Embryonic facial prominence (tissue), 1 donor: ENCODE results near the gene ZNF609.

Source experiments
- DNase-seq: peaks from one replicate; pipeline ENCODE4 v3.0.0-alpha.2; 2016; ENCODE audit errors: extremely low spot score

The ZNF609 gene

GRCh38 chr15:64502151-64502550 is 41.8 kb downstream of the ZNF609 start:
- DNase-seq = no peak

DNA sequence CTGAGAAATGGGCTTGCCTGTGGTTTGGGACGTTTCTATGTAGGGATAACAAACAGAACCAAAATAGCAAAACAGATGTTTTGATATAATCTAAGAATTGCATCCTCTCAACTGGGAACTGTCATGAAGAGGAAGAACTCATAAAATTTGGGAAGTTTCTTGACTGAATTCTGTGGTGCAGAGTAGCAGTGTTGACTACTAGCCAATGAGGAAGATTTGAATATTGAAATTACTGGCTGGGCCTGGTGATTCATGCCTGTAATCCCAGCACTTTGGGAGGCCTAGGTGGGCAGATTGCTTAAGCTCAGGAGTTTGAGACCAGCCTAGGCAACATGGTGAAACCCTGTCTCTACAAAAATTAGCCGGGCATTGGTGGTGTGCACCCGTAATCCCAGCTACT is 42.2 kb downstream of the ZNF609 start:
- no peak for DNase-seq

DNA sequence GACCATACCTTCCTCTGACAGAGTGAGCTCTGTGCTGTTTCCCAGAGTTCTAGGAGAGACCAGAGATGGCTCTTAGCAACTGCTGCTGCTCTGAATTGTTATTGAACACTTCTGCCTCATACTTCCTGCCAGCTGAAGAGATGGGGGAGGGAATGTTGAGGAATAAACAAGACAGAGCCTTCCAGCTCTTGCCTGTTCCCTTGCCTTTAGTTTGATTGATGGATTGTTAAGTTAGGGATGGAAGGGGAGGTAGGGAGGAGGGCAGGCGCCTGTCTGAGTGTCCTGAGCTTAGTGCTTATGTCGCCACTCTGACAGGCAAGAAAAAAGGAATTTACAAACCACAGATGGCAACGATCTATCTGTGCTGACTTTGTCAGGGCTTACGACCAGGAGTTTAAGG is 42.8 kb downstream of the ZNF609 start:
- no peak for DNase-seq

- no peak for DNase-seq
These were observed 43.3 kb downstream of the ZNF609 start for GRCh38 chr15:64503640-64504039.

DNA sequence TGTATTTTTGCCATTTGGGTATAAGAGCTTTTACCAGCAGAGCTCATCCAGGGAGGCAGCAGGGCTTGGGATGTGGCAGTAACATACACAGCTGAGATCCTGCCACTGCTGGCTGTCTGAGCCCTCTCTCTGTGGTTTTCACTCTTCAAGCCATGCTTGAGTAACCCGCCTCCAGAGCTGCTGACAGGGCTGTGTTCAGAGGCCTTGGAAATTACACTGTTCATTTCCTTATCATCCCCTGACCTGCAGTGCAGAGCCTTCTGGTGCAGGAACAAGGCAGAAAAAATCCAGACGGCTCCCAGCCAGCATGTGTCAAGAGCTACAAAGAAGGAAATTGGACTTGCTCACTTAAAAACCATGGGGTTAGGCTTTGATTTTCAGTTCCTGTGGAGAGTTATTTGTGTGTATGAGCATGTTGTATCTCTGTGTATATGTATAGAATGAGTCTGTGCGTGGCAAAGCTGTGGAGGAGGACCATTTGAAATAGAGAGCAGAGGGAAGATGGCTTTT is 47.0 kb downstream of the ZNF609 start:
- DNase-seq = no peak

DNA sequence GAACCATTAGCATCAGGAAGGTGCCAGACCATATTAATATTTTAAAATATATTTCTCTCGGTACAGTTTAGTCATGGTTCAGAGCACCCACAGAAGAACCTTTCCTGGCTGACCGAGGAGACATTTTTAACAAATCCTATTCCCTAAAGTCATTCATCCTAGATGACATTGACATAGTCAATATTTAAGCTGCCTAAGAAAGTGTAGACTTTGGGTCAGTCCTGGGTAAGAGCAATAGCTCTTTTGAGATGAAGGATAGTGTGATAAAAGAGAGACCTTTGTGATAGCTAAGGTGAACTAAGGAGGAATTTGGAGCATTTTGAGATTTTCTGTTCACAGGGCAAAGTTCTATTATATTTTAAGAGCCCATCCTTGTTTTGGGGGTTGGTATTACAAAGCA is 47.5 kb downstream of the ZNF609 start:
- no peak for DNase-seq

- DNase-seq = no peak
These were observed 53.4 kb downstream of the ZNF609 start for GRCh38 chr15:64513823-64514222.

DNA sequence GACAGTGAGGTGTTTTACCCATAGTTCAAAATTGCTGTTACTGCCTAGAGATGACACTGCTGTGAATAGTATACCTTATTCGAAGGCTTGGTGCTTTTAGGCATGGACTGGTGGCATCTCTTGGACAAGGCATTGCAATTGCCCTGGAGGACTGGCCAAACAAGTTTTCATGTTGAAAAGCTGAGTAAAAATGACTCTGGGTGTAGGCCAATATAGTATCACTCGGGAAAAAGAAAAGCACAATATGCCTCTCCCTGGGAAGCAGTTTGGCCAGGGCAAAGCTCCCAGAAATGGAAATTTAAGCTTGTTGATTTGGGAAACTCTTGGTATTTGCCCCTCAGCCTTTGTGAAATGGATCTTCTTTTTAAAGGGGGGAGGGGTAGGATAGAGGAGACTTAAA is 54.8 kb downstream of the ZNF609 start:
- no peak for DNase-seq

GRCh38 chr15:64515825-64516224 is 55.4 kb downstream of the ZNF609 start:
- DNase-seq = no peak

DNA sequence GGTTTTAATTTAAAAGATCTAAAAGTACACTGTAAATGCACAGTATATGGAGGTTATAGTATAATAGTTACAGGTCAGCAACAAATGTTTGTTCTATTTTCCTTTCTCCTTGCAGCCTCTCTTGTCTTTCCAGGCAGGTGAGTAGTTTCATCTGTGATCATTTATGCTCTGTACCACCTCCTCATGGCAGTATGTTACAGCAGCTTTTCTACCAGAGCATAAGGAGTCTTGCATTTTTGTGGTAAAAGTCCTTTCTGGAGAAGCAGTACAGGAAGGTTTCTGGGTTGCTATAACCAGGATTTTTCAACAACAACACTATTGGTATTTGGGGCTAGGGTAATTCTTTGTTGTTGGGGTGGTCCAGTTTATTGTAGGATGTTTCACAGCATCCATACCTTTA is 59.5 kb downstream of the ZNF609 start:
- no peak for DNase-seq

- DNase-seq = no peak
These were observed 60.8 kb downstream of the ZNF609 start for GRCh38 chr15:64521201-64521600.

- DNase-seq = no peak
These were observed 61.4 kb downstream of the ZNF609 start for GRCh38 chr15:64521726-64522164.

GRCh38 chr15:64522226-64522823 is 61.9 kb downstream of the ZNF609 start:
- no peak for DNase-seq

DNA sequence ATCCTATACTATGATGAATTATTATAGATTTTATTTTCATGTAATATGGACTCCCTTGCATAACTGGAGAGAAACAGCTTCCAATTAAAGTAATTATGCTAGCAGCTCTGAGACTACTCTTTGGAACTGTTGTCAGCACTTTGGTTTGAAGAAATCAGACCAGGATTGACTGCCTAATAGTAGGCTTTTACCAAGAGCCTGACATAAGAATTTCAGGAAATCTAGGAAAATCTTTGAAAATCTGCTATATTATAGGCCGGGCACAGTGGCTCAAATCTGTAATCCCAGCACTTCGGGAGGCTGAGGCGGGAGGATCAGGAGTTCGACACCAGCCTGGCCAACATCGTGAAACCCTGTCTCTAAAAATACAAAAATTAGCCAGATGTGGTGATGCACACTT is 62.9 kb downstream of the ZNF609 start:
- no peak for DNase-seq

DNA sequence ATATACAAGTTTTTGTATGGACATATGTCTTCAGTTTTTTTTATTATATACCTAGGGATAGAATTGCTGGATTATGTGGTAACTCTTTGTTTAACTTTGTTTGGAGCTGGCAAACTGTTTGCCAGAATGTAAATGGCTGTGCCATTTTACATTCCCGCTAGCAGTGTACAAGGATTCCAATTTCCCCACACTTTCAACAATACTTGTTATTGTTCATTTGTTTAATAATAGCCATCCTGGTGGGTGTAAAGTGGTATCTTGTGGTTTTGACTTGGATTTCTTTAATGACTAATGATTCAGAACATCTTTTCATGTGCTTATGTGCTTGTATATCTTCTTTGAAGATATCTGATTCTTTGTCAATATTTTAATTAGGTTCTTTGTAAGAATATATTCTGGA is 64.4 kb downstream of the ZNF609 start:
- no peak for DNase-seq

GRCh38 chr15:64525828-64526530 is 65.6 kb downstream of the ZNF609 start:
- DNase-seq = no peak

- DNase-seq = no peak
These were observed 67.0 kb downstream of the ZNF609 start for GRCh38 chr15:64527263-64527984.

GRCh38 chr15:64528871-64529270 is 68.5 kb downstream of the ZNF609 start:
- DNase-seq = no peak

- DNase-seq = no peak
These were observed 70.1 kb downstream of the ZNF609 start for GRCh38 chr15:64530472-64530871.

GRCh38 chr15:64530918-64531317 is 70.5 kb downstream of the ZNF609 start:
- no peak for DNase-seq

- no peak for DNase-seq
These were observed 72.3 kb downstream of the ZNF609 start for GRCh38 chr15:64532521-64533315.
